ENCODE data around the gene CD33.

The CD33 gene

GRCh38 chr19:51259348-51260245 is 34.7 kb downstream of the CD33 start:
- peak; percentile 54 for DNase-seq
- ATAC-seq: peak; percentile 23

GRCh38 chr19:51263808-51264207 is 38.9 kb downstream of the CD33 start:
- ATAC-seq (no peak), DNase-seq (no peak)

GRCh38 chr19:51271067-51271466 is 46.2 kb downstream of the CD33 start:
- DNase-seq: no peak
- ATAC-seq: no peak

- ATAC-seq (peak; percentile 59), DNase-seq (peak; percentile 11)
Observed at GRCh38 chr19:51272183-51272810, 47.4 kb downstream of the CD33 start.

GRCh38 chr19:51274049-51274770 is 49.3 kb downstream of the CD33 start:
- DNase-seq (no peak), ATAC-seq (no peak)

GRCh38 chr19:51277112-51277511 is 52.2 kb downstream of the CD33 start:
- ATAC-seq (no peak), DNase-seq (no peak)

- ATAC-seq (no peak), DNase-seq (no peak)
Observed at GRCh38 chr19:51282335-51282734, 57.5 kb downstream of the CD33 start.

- ATAC-seq (no peak), DNase-seq (no peak)
Observed at GRCh38 chr19:51285682-51286081, 60.8 kb downstream of the CD33 start.
